NCI-H1092 treated with DMSO at 0.1 percent for 48 hours (cell line): Measurements from ENCODE around the gene UGT1A4.

Source experiments
- DNase-seq: peaks from one replicate; lab custom pipeline; 2025; lab: John Stamatoyannopoulos, UW

Gene UGT1A4

DNA sequence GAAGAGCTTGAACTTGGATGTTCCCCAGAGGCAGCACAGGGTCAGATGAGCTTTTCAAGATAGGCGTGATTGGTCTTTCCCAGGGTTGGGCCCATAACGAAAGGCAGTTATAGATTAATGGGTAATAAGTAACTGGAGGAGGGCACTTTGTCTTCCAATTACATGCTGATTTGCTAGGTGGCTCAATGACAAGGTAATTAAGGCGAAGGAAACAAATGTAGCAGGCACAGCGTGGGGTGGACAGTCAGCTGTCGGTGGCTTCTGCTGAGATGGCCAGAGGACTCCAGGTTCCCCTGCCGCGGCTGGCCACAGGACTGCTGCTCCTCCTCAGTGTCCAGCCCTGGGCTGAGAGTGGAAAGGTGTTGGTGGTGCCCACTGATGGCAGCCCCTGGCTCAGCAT, at the start of gene UGT1A4:
UGT1A4 (plus strand) TSS at position 185 of the 400 bp plus-strand sequence; CDS start at position 270, 85 bp downstream.
- DNase-seq = no peak

DNA sequence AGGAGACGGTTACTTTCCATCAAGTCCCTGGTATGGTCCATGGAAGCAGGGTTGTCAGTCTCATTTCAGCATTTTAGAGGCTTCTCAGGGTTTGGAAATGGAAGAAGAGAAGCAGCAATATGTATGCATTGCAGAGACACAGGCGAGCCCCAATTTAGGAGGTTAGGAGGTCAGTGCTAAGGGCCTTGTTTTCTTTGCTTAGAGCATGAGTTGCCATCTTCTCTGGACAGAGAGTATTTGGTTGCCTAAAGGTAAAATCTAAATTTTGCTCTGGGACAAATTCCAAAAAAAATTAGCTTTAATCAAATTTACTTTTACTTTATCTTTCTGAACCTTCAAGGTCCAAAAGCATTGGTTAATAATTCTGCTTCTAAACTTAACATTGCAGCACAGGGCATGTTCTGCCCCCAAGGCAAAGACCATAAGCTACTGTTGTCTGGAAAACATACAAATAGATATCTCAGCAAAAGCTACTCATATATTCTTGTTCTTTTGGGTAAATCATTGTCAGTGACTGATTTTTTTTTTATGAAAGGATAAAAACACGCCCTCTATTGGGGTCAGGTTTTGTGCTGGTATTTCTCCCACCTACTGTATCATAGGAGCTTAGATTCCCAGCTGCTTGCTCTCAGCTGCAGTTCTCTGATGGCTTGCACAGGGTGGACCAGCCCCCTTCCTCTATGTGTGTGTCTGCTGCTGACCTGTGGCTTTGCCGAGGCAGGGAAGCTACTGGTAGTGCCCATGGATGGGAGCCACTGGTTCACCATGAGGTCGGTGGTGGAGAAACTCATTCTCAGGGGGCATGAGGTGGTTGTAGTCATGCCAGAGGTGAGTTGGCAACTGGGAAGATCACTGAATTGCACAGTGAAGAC, 47.0 kb upstream of the UGT1A4 start, which contains the start of gene UGT1A9:
UGT1A9 (plus strand) TSS at position 609 of the 872 bp plus-strand sequence; CDS start at position 646, 37 bp downstream.
- no peak for DNase-seq

GRCh38 chr2:233672886-233673285, 45.6 kb upstream of the UGT1A4 start:
- no peak for DNase-seq

GRCh38 chr2:233673896-233674295, 44.6 kb upstream of the UGT1A4 start:
- DNase-seq = no peak

- no peak for DNase-seq
Observed at GRCh38 chr2:233674314-233674713, 44.2 kb upstream of the UGT1A4 start.

DNA sequence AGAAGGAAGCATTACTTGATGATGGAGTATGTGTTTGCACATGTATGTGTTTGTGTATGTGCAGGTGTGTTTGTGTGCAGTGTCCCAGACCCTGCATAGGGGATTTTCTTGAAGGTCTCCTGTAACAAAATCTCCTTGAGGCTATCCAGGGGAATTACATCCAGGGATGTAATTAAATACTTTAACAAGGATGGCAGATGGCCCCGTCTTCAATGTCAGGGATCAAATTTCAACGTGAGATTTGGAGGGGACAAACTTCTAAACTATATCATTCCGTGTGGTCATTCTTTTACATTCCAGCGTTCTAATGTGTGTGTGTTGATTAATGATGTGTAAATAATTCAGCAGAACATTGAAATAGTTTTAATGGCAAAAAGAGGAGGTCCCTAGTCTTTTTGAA, 43.5 kb upstream of the UGT1A4 start:
- DNase-seq = no peak

DNA sequence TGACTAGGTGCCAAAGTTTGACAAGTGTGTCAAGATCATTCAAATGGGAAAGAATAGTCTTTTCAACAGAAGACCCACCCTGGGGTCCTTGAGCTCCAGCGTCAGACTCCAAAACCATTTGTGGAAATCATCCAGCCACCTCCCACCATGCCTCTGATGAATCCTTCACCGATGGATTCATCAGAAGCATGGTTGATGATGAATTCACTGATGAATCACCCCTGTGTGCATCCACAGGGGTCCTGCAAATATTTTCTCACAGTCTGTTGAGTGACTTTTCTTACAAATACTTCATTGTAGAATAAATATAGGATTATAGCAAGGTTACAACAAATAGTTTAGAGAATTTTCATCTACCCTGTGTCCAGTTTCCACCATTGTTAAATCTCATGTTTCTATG, 42.5 kb upstream of the UGT1A4 start:
- DNase-seq = no peak

DNA sequence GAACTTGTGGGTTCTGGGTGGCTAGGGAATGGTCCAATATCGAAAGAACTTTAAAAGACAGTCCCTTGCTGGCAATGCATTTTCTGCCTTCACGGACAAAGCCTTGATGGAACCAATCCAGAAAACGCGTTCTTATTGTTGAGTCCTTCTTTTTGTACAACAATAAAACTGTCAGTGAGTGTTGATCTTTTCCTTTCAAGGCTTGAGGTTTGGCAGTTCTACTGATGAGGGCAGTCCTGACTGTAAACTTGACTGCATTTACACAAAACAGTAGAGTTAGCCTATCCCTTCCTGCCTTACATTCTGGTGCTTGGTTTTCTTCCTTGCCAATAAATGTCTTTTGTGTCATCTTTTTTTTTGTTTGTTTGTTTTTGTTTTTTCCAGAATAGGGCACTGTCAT, 39.3 kb upstream of the UGT1A4 start:
- no peak for DNase-seq

GRCh38 chr2:233680361-233681045, 38.0 kb upstream of the UGT1A4 start:
- DNase-seq = no peak

DNA sequence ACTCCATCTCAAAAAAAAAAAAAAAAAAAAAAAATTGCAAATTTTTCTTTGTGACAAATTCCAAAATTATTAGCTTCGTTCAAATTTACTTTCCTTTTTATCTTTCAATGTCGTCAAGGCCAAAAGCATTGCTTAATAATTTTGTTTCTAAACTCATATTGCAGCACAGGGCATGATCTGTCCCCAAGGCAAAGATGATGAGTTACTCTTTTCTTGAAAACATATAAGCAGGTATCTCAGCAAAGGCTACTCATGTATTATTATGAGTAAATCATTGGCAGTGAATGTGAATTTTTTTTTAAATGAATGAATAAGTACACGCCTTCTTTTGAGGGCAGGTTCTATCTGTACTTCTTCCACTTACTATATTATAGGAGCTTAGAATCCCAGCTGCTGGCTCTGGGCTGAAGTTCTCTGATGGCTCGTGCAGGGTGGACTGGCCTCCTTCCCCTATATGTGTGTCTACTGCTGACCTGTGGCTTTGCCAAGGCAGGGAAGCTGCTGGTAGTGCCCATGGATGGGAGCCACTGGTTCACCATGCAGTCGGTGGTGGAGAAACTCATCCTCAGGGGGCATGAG, 36.9 kb upstream of the UGT1A4 start, which contains the start of gene UGT1A7:
UGT1A7 (plus strand) TSS at position 381 of the 579 bp plus-strand sequence; CDS start at position 418, 37 bp downstream.
- no peak for DNase-seq

GRCh38 chr2:233684640-233685039, 33.9 kb upstream of the UGT1A4 start:
- DNase-seq = no peak

- no peak for DNase-seq
Observed at GRCh38 chr2:233686928-233687327, 31.6 kb upstream of the UGT1A4 start.

DNA sequence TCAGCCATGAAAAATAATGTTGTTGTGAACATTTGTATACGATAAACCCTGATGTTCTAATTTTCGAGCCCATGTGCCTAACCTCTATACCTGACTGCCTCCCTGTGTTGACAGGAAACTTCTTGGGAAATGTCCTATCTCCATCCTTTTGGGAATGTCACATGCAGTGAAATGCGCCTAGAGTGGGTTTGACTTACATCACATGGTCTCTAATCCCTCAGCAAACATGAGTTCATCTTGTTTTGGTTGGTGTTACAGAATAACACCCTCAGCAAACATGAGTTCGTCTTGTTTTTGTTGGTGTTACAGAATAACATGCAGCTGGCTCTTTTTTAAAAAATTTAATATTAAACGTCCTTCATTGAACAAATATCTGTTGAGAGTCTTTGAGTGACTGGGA, 30.2 kb upstream of the UGT1A4 start:
- no peak for DNase-seq

DNA sequence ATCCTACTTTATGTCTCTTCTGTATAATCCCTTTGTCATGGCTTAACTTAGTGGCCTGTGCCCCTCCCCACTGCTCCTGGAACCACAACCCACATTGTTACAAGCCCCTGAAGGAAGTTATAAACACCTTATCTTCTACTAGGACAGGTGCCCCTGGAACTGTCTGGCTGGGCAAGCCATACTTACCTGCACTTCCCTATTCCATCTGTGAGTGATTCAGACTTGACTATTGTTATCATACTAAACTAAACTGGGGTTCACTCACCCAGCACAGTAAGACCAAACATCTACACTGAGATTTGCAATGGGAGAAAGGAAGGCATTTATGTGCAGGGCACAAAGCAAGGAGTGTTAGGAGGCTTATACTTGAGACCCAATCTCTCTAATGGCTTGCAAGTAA, 29.5 kb upstream of the UGT1A4 start:
- no peak for DNase-seq

GRCh38 chr2:233689501-233689900, 29.0 kb upstream of the UGT1A4 start:
- no peak for DNase-seq

GRCh38 chr2:233690444-233690843, 28.1 kb upstream of the UGT1A4 start:
- DNase-seq = no peak

DNA sequence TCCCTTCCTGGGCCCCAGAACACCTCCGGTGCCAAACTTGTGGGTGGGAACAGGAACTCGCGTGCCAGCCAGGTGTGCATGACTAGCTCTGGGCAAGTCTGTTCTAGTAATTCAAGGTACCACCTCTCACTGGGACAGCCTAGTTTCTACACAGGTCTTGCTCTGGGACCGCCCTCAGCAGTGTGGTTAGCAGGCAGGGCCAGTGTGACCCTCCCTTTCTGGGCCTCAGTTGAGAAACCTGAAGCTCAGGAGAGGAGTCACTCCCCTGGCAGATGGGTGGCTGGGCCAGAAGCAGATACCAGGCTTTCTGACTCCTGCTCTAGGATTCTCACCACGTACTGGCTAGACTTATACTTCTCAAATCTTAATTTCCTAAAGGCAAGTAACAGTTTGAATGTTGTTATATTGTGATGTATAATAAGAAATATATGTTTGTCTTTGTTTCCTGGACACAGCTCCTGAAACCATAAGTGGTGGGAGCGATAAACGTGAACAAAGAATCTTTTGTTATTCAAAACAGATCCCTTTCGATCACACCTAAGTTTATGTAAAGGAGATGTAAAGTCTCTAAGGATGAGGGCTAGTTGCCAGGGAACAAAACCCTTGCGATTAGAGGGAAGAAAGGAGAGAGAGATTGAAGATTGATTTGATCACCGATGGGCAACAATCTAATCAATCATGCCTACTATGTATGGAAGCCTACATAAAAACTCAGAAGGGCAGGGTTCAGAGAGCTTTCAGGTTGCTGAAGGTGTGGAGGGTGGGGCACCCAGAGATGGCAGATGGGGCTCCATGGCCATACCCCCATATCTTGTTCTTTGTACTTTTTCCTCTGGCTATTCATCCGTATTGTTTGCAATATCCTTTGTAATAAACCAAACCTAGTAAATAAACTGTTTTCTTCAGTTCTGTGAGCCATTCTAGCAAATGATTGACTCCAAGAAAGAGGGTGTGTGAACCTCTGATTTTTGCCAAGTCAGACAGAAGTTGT, 26.8 kb upstream of the UGT1A4 start:
- DNase-seq = no peak

- DNase-seq = no peak
Observed at GRCh38 chr2:233692648-233693047, 25.9 kb upstream of the UGT1A4 start, which contains the start of gene UGT1A6. Gene UGT1A6 (plus strand): TSS chr2:233692890. CDS start chr2:233693005, 115 bp downstream.

DNA sequence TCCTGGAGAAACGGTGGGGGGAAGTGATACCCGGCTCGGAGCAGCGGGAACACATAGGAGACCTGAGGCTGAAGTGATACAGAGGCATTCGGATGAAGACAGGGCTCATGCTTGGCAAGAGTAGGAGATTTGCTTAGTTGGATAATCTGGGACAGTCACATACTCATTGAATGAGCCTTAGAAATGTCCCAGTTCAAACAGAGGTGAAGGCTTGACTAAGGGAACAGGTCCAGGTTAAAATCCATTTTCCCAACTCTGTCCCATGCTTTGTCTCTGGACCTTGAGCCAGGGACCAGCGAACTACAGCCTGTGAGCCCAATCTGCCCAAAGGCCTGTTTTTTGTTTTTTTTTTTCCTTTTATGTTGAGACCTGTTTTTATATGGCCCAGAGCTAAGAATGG, 24.6 kb upstream of the UGT1A4 start:
- DNase-seq = no peak

DNA sequence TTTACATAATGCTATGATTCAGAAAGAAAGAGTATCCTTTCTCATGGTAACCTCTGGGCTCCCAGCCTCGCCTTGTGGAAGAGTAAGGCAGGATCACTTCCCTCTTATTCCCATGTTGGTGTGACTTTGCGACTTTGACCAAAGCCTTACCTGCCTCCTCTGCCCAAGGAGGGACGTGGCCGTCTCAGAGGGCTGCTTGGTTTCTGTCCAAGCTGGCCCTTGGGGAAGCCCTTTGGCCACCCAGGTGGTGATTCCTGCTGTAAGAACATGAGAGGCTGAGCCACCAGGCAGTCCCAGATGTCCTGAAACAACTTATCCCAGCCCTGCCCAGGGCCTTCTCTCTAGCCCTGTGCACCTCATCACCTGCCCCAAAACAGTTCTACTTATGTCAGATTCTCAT, 19.8 kb upstream of the UGT1A4 start:
- DNase-seq = no peak

- no peak for DNase-seq
Observed at GRCh38 chr2:233699424-233700027, 19.0 kb upstream of the UGT1A4 start.
